Mammary epithelial cell (primary cell): Measurements from ENCODE around the gene ZNF256.

Experiments used
- CTCF ChIP-seq, 2 donors: IDR thresholded peaks in 1 of 2; conservative IDR thresholded peaks in 1 of 2; 2 replicates each; pipeline ENCODE4 v1.5.1; 2011 to 2012; ENCODE audit warnings: inconsistent platforms in 2 of 2, low read length in 2 of 2, mild to moderate bottlenecking in 2 of 2, control low read depth in 1 of 2, low read depth in 1 of 2; ENCODE audit not compliant: insufficient read depth in 1 of 2; ENCODE audit errors: extremely low read depth in 1 of 2
- EZH2 ChIP-seq: IDR thresholded peaks from 2 replicates; pipeline ENCODE4 v1.6.1; 2012; ENCODE audit warnings: low read length, inconsistent platforms, borderline replicate concordance

DNA sequence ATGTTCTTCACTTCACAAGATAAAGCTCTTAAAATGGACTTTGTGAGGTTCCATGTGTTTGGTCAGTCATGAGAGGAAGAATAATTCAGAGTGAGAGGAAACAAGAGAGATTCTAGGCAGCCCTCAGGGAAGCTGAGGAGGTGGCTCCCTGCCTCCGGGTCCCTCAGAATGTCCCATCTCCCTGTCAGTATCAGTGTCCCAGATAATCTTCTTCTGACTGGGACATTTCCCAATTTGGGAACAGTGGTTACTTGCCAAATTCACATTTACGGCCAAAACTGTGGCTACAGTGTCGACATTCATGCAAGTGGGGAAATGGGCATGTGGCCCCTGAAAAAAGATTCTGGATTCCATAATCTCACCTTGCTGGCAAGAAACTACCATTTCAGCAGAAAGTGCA is 40.1 kb downstream of the ZNF256 start:
- TF ChIP-seq CTCF (conservative IDR thresholded peaks at IDR 0.05 in 1 of 2, IDR thresholded peaks at IDR 0.05 in 1 of 2; ENCODE audit: extremely low read depth in 1 of 2, insufficient read depth in 1 of 2, low read depth in 1 of 2, low read length in 2 of 2): no peak
- TF ChIP-seq EZH2: no peak
